ENCODE measurements around the gene RPL3.
"Not testable (repeated sequence)": the region's sequence is repeated elsewhere in the genome, so short reads cannot be mapped to it uniquely, and the experiment has no call there.

DNA sequence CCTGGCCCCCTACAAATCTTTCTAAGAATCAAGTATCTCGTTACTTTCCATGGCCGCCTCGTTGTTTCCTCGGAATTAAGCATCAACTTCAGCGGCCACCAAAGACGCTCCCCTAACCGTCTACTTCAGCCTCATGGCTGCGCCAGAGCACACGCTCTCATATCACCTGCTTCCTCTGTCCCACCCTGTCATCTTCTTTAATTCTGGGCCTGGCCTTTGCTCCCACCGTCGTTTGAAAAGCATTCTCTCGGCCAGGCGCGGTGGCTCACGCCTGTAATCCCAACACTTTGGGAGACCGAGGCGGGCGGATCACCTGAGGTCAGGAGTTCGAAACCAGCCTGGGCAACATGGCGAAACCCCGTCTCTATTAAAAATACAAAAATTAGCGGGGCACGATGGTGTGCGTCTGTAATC, 1.2 kb upstream of the RPL3 start:
- TF ChIP-seq CTCF (conservative IDR thresholded peaks at IDR 0.05; ENCODE audit: low read depth, low read length); MAFK (IDR thresholded peaks at IDR 0.05; ENCODE audit: low read depth, low read length); POLR2A (IDR thresholded peaks at IDR 0.05; ENCODE audit: low read depth, low read length); BHLHE40 (IDR thresholded peaks at IDR 0.05; ENCODE audit: low read depth, low read length); MXI1 (IDR thresholded peaks at IDR 0.05; ENCODE audit: borderline replicate concordance, low read depth, low read length); SMC3 (IDR thresholded peaks at IDR 0.05; ENCODE audit: low read depth, low read length); CEBPB (IDR thresholded peaks at IDR 0.05; ENCODE audit: low read depth, low read length); USF2 (IDR thresholded peaks at IDR 0.05; ENCODE audit: low read depth, low read length): not testable (repeated sequence)

All from IMR-90 (cell line).